Heart left ventricle (tissue), 16 donors: ENCODE measurements around the gene VPS13C. TPM values are rescaled to one million over a fixed set of nuclear protein-coding genes. Genes with fewer than 3 reads are reported as not detected.

Source experiments
- ATAC-seq, 4 donors: fragments of 200-7000 bp; cut with Tn5 transposase; one replicate each; pipeline ENCODE4 v1.9.1; 2020 to 2022; ENCODE audit warnings: moderate library complexity in 4 of 4, mild to moderate bottlenecking in 3 of 4, moderate number of reproducible peaks in 1 of 4
- DNase-seq, 5 donors: peaks; one replicate each; pipeline ENCODE4 v3.0.0-alpha.2; 2020
- H3K27ac ChIP-seq, 12 donors: fragments of 200-600 bp; sonication (generic) in 4 of 12; one replicate each; pipeline versions ENCODE4 v1.5.0 to v1.8.0; 2016 to 2022; ENCODE audit warnings: mild to moderate bottlenecking in 2 of 12
- H3K27me3 ChIP-seq, 9 donors: fragments of 200-600 bp; sonication (generic) in 2 of 9; one replicate each; pipeline versions ENCODE4 v1.5.1 to v1.8.0; 2016 to 2022; ENCODE audit warnings: mild to moderate bottlenecking in 3 of 9
- H3K36me3 ChIP-seq, 9 donors: fragments of 200-600 bp; sonication (generic) in 2 of 9; one replicate each; pipeline versions ENCODE4 v1.5.0 to v1.8.0; 2018 to 2022; ENCODE audit warnings: mild to moderate bottlenecking in 2 of 9
- H3K4me1 ChIP-seq, 12 donors: fragments of 200-600 bp; sonication (generic) in 4 of 12; one replicate each; pipeline versions ENCODE4 v1.5.0 to v1.8.0; 2016 to 2022; ENCODE audit warnings: mild to moderate bottlenecking in 3 of 12
- H3K4me3 ChIP-seq, 12 donors: fragments of 200-600 bp; sonication (generic) in 4 of 12; one replicate each; pipeline versions ENCODE4 v1.5.0 to v1.8.0; 2017 to 2022; ENCODE audit warnings: mild to moderate bottlenecking in 9 of 12, moderate library complexity in 4 of 12
- H3K9me3 ChIP-seq, 12 donors: fragments of 200-600 bp; sonication (generic) in 4 of 12; one replicate each; pipeline versions ENCODE4 v1.5.0 to v1.8.0; 2016 to 2022; ENCODE audit warnings: mild to moderate bottlenecking in 1 of 12
- CTCF ChIP-seq, 12 donors: fragments of 200-600 bp; sonication (generic) in 4 of 12; IDR thresholded peaks; one replicate each; pipeline versions ENCODE4 v1.5.0 to v1.8.0; 2018 to 2022; ENCODE audit warnings: antibody characterized with exemption in 12 of 12, mild to moderate bottlenecking in 5 of 12
- POLR2A ChIP-seq, 2 donors: fragments of 450-650 bp; IDR thresholded peaks; one replicate each; pipeline ENCODE4 v1.6.1; 2017; ENCODE audit warnings: antibody characterized with exemption in 2 of 2, mild to moderate bottlenecking in 2 of 2, moderate library complexity in 2 of 2
- WGBS, 4 donors: extraction: QIAGEN DNeasy Blood & Tissue Kit in 2 of 4; methylation state at CpG; one replicate each; pipeline versions ENCODE4 v1.1.5 to v1.1.7; 2013 to 2018; 5-methylcytosine and 5-hydroxymethylcytosine counted together
- intact Hi-C, 10 donors: fragments of 100-400 bp; cut with DNase I; formaldehyde crosslinking; loops; one replicate each; pipeline versions ENCODE4 v1.11.1 to v1.14.2; 2022
- polyA plus RNA-seq, 2 donors: library from polyadenylated mRNA; stranded (reverse); fragments of 200-250 nt; gene quantifications; one replicate each; pipeline ENCODE4 v1.2.3, GENCODE V29; 2013
- total RNA-seq, 9 donors: library from RNA; depleted of rRNA in 2 of 9; stranded (reverse); fragments of >200 nt in 2 of 9; fragmentation: NEBNext Ultra II Directional in 3 of 9; extraction: Animal tissue kit (Norgen Biotek cat#: 25700) in 3 of 9; gene quantifications; one replicate each; pipeline versions ENCODE4 v1.1.0 to v1.2.4, GENCODE V29; 2016 to 2023
- donor health status: ischemic (EF 13 %, LVEDD 7.1; RV severe dilation, severe dysfunction).
- donor health status: healthy with polysubstance abuse.
- donor health status: DM: no; HTN: yes; CAD: no.
- donor health status: DM: no; HTN: no; CAD: no.
- donor health status: ischemic (EF 25% LVEDD 6.9; RV normal size, moderate dysfunction).
- donor health status: ischemic (EF 25% LVEDD 5.7; RV mildly dilated, moderate dysfunction).
- donor health status: healthy.
- donor health status: DM: yes; HTN: yes; CAD: no.
- donor health status: ischemic (EF 35%, LVEDD 5.7; RV mildly dilated, moderate dysfunction).
- donor health status: nonischemic (EF 11% LVEDD 7.7; RV severe dilation, severe dysfunction).
- donor health status: DM: yes; HTN: yes; CAD: no.
- donor health status: PGD.
- donor health status: ischemic (EF 29% LVEDD 5.4; RV normal size, mild dysfunction).
- donor health status: nonischemic (EF 23%, LVEDD 6.1; RV moderate dilation, normal function).

Gene VPS13C
- total and polyA plus RNA-seq, 11 donors, result 9.8 to 70.1 (median 36.5) TPM

- TF ChIP-seq CTCF (IDR thresholded peaks at IDR 0.05) (no peak), POLR2A (IDR thresholded peaks at IDR 0.05) (no peak)
- H3K4me1 ChIP-seq, result peaks cover 0 to 7% (median 0%) of the 10 kb centered on the region in 12 donors
- intact Hi-C loops, result loop anchor here in 1 of 10 donors (5.0 kb wide), 1 partner anchor 56 kb away; no protein-coding TSS in a partner anchor
- H3K9me3 ChIP-seq, result no peaks in the 10 kb centered on the region
- ATAC-seq, result peak; percentile 66 to 90 (median 72)
- no peaks in the 10 kb centered on the region for H3K27me3 ChIP-seq
- H3K27ac ChIP-seq, result peak overlapping the region in 5 of 12 donors; percentile 18 to 45 (median 40)
- DNase-seq, result peak in 1 of 5 donors; percentile 19
- H3K36me3 ChIP-seq, result peaks cover 0 to 96% (median 73%) of the 10 kb centered on the region in 9 donors
- 64 to 78% (median 68%) methylated on average over 2 of the region's 2 CpGs for WGBS, 4 donors
- no peak overlapping the region for H3K4me3 ChIP-seq
Measured at GRCh38 chr15:61916104-61916503, 144.1 kb downstream of the VPS13C start.

GRCh38 chr15:61915640-61916039 lies 144.6 kb downstream of the VPS13C start:
- ATAC-seq, result peak in 1 of 4 donors; percentile 60
- no peaks in the 10 kb centered on the region for H3K27me3 ChIP-seq
- H3K36me3 ChIP-seq, result peaks cover 0 to 96% (median 73%) of the 10 kb centered on the region in 9 donors
- H3K4me1 ChIP-seq, result peaks cover 0 to 7% (median 0%) of the 10 kb centered on the region in 12 donors
- WGBS, 4 donors, result 80 to 82% (median 81%) methylated on average over 9 of the region's 9 CpGs
- TF ChIP-seq POLR2A (IDR thresholded peaks at IDR 0.05), result no peak
- no peak for TF ChIP-seq CTCF (IDR thresholded peaks at IDR 0.05)
- no peak overlapping the region for H3K4me3 ChIP-seq
- H3K9me3 ChIP-seq, result no peaks in the 10 kb centered on the region
- DNase-seq, result peak in 1 of 5 donors; percentile 34
- peak overlapping the region in 4 of 12 donors; percentile 38 to 45 (median 42) for H3K27ac ChIP-seq
- intact Hi-C loops, result loop anchor here in 1 of 10 donors (5.0 kb wide), 1 partner anchor 57 kb away; no protein-coding TSS in a partner anchor

- H3K4me3 ChIP-seq, result no peak overlapping the region
- H3K27ac ChIP-seq, result no peak overlapping the region
- TF ChIP-seq CTCF (IDR thresholded peaks at IDR 0.05), result no peak
- TF ChIP-seq POLR2A (IDR thresholded peaks at IDR 0.05), result no peak
- DNase-seq (no peak), ATAC-seq (no peak)
- intact Hi-C loops, result no loop called here
- peaks cover 0 to 94% (median 83%) of the 10 kb centered on the region in 9 donors for H3K36me3 ChIP-seq
- H3K27me3 ChIP-seq, result no peaks in the 10 kb centered on the region
- no peaks in the 10 kb centered on the region for H3K9me3 ChIP-seq
- peaks cover 0 to 2% (median 0%) of the 10 kb centered on the region in 12 donors for H3K4me1 ChIP-seq
Measured at GRCh38 chr15:61910839-61911369, 149.3 kb downstream of the VPS13C start.

- Histone ChIP-seq H3K9me3 (no peaks in the 10 kb centered on the region), H3K36me3 (peaks cover 0 to 92% (median 82%) of the 10 kb centered on the region in 9 donors), H3K4me1 (no peaks in the 10 kb centered on the region), H3K27me3 (no peaks in the 10 kb centered on the region), H3K27ac (no peak overlapping the region), H3K4me3 (no peak overlapping the region)
- WGBS, 4 donors, result 93 to 99% (median 98%) methylated on average over 3 of the region's 3 CpGs
- ATAC-seq (no peak), DNase-seq (no peak)
- TF ChIP-seq POLR2A (IDR thresholded peaks at IDR 0.05) (no peak), CTCF (IDR thresholded peaks at IDR 0.05) (no peak)
- intact Hi-C loops, result loop anchor here in 1 of 10 donors (10.0 kb wide), 1 partner anchor 63 kb away; no protein-coding TSS in a partner anchor
Measured at GRCh38 chr15:61908241-61908640, 152.0 kb downstream of the VPS13C start.
